DMS153 (cell line): Measurements from ENCODE around the gene EOGT.

Experiments
- DNase-seq: peaks from one replicate; lab custom pipeline; 2025; lab: John Stamatoyannopoulos, UW

EOGT gene

DNA sequence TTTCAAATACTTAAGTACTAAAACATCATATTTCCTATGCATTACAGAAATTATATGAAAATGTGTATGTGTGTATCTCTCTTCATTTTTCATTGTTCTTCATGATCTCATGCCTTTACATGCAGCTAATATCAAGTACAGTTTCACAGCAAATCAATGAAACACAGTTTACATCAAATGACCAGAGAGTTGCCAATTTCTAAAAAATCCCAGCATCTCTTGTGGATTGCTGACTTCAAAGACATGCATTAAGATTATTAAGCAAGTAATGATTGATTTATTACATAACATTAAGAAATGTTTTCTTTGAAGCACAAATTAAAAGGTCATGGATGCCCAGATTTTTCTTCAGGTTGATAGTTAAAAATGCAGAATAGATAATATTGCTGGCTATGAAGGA lies 50.1 kb downstream of the EOGT start:
- no peak for DNase-seq

DNA sequence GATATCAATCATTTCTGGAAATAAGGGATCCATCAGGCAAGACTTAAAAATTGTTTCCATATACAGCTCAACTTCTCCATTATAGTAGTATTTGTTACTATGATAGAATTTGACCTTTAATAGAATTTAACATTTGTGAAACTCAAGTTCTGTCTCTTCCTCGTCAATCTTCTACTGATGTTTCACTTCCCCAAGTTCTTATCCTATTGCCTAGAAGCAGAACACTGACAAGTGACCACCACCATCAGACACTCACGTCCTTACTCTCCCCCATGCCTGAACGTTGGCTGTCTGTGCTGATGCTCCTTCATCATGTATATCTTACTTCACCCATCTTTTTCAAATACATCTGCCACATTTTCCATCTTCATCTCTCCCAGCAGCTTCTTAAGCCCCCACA lies 54.6 kb downstream of the EOGT start:
- no peak for DNase-seq

DNA sequence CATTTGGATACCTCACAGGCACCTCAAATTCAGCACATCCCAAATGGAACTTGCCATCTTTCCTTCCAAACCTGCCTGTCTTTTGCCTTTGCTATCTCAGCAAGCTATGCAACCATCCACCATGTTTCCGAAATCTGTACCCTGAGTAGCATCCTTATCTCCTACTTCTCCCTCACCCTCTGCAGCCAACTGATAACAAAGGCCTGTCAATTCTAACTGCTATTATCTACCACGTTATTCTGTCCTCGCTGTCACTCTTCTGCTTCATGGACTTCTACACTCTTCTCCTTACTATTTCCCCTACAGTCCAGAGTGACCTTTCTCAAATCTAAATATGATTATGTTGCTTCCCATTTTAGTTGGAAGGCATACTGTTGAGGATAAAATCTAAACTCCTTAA lies 55.6 kb downstream of the EOGT start:
- no peak for DNase-seq

DNA sequence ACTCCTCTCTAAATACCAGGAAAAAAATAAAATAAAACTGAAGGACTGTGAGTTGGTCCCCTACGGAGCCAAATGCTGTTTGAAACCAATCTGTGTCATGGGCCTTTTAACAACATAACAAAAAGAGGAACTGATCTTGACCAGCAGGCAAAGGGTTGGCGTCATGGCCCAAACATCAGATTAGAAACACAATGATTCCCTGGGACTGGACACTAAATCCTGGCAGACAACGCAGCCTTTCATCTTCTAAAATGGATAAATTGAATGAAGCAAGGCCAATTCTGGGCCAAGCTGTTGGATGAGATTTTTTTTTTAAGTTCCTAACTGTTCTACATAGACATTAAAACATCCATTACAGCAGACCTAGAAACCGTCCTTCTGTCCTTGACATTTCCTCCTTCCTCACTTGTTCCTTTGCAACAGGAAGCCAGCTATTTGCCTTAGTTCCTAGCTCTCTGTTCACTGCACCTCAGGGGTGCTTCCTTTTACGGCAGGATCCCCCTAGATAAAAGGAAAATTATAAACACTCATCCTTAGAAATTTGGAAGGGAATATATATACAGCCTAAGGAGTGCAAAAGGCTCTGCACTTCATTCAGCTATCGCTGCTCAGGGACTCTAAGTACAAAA lies 59.6 kb downstream of the EOGT start:
- DNase-seq = no peak

DNA sequence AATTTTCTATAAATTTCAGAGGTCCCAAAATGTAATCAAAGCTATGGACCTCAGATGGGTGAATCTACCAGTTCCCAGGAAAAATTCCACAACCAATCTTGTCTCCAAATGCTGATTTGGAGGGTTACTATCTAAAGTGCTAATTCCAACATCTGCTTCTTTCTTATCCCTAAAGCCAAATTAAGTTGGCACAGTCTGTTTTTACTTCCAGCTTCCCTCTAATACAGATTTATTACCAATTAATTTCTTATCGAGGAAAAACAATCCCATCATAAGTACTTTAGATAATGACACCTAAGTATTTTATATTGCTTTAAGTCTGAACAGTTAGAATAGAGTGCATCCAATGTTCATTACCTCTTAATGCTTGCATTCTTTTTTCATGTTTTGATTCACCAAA lies 68.3 kb downstream of the EOGT start:
- no peak for DNase-seq

DNA sequence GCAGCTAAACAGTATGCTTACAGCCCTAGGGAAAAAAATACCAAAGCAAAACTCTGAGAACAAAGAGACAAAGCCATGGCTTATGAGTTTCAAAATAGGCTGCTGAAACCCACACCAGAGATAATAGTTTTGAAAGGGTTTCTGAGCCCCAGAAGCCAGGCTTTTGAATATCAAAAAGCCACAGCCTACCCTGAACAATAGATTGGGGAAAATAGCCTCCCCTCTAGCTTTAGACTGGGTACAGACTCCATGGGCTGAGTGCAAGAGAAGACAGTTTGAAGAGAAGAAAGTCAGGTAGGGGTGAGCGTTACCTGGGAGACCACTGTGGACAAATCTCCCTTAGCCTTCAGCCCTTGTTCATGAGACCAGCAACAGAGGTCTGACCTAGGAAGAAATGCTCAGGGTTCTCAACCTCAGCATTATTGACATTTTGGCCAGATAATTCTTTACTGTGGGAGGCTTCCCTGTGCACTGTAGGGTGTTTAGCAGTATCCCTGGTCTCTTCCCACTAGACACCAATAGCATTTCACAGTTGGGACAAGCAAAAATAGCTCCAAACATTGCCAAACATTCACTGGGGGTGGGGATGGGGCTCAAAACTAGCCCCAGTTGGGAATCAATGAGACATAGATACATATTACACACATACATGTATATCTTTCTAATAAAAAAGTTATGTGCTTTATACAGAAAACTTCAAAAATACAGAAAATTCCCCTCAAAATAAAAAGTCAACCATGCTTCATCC lies 69.6 kb downstream of the EOGT start:
- DNase-seq = no peak

DNA sequence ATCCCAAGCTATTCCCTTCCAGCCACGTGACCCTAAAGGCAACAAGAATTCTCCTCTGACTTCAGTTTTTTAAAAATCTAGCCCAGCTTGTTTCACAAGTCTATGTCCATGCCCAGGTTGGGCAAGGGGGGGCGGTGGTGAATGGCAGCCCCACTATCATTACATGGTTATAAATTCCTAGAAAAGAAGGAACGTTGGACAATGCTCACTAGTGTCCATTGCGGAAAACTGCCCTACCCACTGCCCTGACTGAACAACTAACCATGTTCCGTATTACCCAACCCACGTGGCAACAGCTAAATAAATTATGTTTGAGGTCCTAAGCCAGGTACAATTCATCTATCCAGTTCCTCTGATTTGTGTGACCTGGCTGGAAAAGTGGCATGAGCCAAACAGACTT lies 72.4 kb downstream of the EOGT start:
- no peak for DNase-seq

DNA sequence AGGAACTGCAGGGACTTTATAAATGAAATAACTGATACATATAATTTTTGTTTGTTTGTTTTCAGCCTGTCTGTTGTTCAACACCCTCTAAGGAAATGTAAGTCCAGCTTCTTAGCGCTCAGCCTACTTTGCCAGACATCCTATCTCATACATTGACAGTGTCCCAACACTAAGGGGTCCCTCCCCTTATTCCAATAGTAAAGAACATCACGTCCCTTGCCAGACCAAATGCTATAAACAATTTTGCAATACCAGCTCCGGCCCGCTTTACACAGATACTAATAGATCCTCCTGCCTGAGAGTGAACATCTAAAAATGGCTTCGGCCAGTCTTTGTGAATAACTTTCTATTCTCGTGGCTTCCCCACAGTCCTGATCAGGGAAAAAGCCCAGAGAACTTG lies 76.6 kb downstream of the EOGT start:
- DNase-seq = no peak

DNA sequence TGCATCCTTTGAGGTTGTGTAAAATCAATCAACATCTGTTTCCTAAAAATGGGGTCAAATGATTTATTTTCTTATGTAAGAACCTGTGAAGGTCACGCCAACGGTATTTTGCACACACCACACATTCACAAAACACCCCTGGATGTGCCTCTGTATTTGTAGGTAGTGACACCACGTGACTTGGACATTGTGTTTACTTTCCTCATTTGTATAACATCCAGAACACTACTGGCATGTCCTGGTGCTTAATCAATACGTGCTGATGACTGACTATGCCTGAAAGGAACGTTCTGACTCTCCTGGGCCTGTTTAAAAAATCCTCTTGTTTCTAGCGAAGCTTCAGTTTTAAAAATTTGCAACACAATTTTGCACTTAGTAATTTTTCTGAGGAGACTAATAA lies 77.7 kb downstream of the EOGT start:
- no peak for DNase-seq

DNA sequence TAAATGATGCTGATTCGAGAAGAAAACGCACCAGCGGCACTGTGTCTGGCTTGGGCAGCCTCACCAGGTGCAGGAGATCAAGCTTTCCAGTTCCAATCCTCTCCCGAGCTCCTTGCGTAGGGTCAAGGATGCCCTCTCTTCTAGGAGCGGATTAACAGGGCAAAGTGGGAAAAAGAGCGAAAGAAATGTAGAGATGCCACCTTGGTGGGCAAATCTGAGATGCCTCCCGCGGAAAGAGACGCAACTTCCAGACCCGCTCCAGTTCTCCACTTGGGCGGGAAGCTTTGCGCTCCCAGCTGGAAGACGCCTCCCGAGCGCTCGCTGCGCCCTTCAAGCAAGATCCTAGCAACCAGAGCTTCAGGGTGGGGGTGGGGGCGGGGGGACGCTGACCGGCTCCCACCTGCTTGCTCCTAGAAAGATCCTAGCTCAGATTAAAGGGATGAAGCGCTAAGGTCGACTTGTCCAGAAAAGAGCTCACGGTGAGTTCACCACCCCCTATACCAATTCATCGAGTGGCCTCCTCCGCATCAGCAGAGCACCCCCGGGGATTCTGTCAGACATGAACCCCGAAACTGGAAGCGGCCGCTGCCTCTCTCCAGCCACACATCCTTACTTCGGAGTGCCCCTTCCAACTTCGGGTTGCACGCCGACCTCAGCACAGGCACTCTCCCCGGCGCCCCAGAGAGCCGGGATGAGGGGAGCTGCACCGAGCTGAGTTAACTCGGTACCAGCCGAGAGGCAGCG lies 81.9 kb downstream of the EOGT start:
- DNase-seq = no peak
